HCT116 (cell line): ENCODE results near the gene MIGA1. TPM values are rescaled to one million over a fixed set of nuclear protein-coding genes. Genes with fewer than 3 reads are reported as not detected.

Experiments used
- ATAC-seq: fragments of 200-7000 bp; cut with Tn5 transposase; 2 replicates; pipeline ENCODE4 v1.9.1; 2020; ENCODE audit warnings: mild to moderate bottlenecking, moderate library complexity
- BruUV-seq: library from RNA; stranded (reverse); fragments of 400-500 nt; replicated peaks from 2 replicates; lab custom pipeline; 2021; lab: Mats Ljungman, UMichigan
- CTCF ChIA-PET: fragments of 300-600 bp; sonication (Branson Sonifier 250); formaldehyde crosslinking; loops from one replicate; lab custom pipeline; 2021; ENCODE audit warnings: antibody characterized with exemption; lab: Charles Lee
- POLR2A ChIA-PET: fragments of 300-600, 350-600 bp; sonication (Branson Sonifier 250); formaldehyde crosslinking; loops from one replicate; lab custom pipeline; 2021; ENCODE audit warnings: antibody characterized with exemption; lab: Charles Lee
- RAD21 ChIA-PET, 2 experiments: fragments of 300-600 bp; sonication (Branson Sonifier 250); formaldehyde crosslinking; loops; one replicate each; lab custom pipeline; 2023; ENCODE audit warnings: low total read pairs in 2 of 2; ENCODE audit not compliant: uncharacterized antibody in 2 of 2, unreplicated experiment in 2 of 2, low non-redundant PET in 1 of 2; lab: Charles Lee
- DNase-seq: peaks from one replicate; pipeline ENCODE4 v3.0.0-alpha.2; 2010; ENCODE audit warnings: low read depth, low spot score
- H2AFZ ChIP-seq: fragments of 200-600 bp; shearing (Covaris generic), sonication (generic); 2 replicates; pipeline ENCODE4 v1.6.1; 2017; ENCODE audit warnings: low read depth, mixed run types, mixed read lengths, antibody characterized with exemption, low read length; ENCODE audit not compliant: poor library complexity, severe bottlenecking
- H3K27ac ChIP-seq: 2 replicates; pipeline ENCODE4 v1.5.1; 2012; ENCODE audit warnings: low read depth, low read length
- H3K27me3 ChIP-seq: fragments of 200-600 bp; sonication (generic); 2 replicates; pipeline ENCODE4 v1.6.1; 2016; ENCODE audit warnings: mixed run types, low read length, mixed read lengths; ENCODE audit not compliant: insufficient read depth
- H3K36me3 ChIP-seq, 2 experiments: fragments of 200-500 bp in 1 of 2; fragments of 200-600 bp in 1 of 2; sonication (Bioruptor generic) in 1 of 2; sonication (generic) in 1 of 2; 2 replicates each; pipeline versions ENCODE4 v1.5.1 to v1.6.1; 2014 to 2016; ENCODE audit warnings: low read length in 2 of 2, inconsistent platforms in 1 of 2, mixed read lengths in 1 of 2, mixed run types in 1 of 2; ENCODE audit not compliant: insufficient read depth in 2 of 2, control insufficient read depth in 1 of 2
- H3K4me1 ChIP-seq, 2 experiments: fragments of 200-600 bp in 1 of 2; sonication (generic) in 1 of 2; 2 replicates each; pipeline versions ENCODE4 v1.5.1 to v1.6.1; 2012 to 2017; ENCODE audit warnings: low read length in 2 of 2, inconsistent platforms in 1 of 2, mild to moderate bottlenecking in 1 of 2, mixed read lengths in 1 of 2, mixed run types in 1 of 2, moderate library complexity in 1 of 2; ENCODE audit not compliant: insufficient read depth in 2 of 2, control insufficient read depth in 1 of 2
- H3K4me2 ChIP-seq: fragments of 200-600 bp; sonication (generic); 2 replicates; pipeline ENCODE4 v1.6.1; 2017; ENCODE audit warnings: mixed run types, low read length, mixed read lengths
- H3K4me3 ChIP-seq, 2 experiments: fragments of 200-600 bp in 1 of 2; sonication (generic) in 1 of 2; replicated peaks in 1 of 2; 2 replicates each; pipeline ENCODE4 v1.5.1; 2011 to 2016; ENCODE audit warnings: low read length in 2 of 2, control low read depth in 1 of 2, low read depth in 1 of 2, mild to moderate bottlenecking in 1 of 2, mixed read lengths in 1 of 2, mixed run types in 1 of 2
- H3K79me2 ChIP-seq: fragments of 200-600 bp; sonication (generic); 2 replicates; pipeline ENCODE4 v1.6.1; 2017; ENCODE audit warnings: mild to moderate bottlenecking, mixed run types, low read length, moderate library complexity, mixed read lengths; ENCODE audit not compliant: insufficient read depth
- H3K9ac ChIP-seq: fragments of 200-600 bp; sonication (generic); 2 replicates; pipeline ENCODE4 v1.6.1; 2016; ENCODE audit warnings: low read length, mixed read lengths
- H3K9me2 ChIP-seq: fragments of 200-600 bp; sonication (generic), shearing (Covaris generic); 2 replicates; pipeline ENCODE4 v1.6.1; 2017; ENCODE audit warnings: mixed run types, mild to moderate bottlenecking, moderate library complexity; ENCODE audit not compliant: insufficient read depth
- H3K9me3 ChIP-seq, 2 experiments: fragments of 200-500 bp in 1 of 2; fragments of 200-600 bp in 1 of 2; sonication (Bioruptor generic) in 1 of 2; sonication (generic) in 1 of 2; 2 replicates each; pipeline ENCODE4 v1.6.1; 2014 to 2017; ENCODE audit warnings: low read length in 2 of 2, mixed read lengths in 2 of 2, inconsistent platforms in 1 of 2, low read depth in 1 of 2, mild to moderate bottlenecking in 1 of 2, mixed run types in 1 of 2, moderate library complexity in 1 of 2; ENCODE audit not compliant: control insufficient read depth in 1 of 2, insufficient read depth in 1 of 2
- H4K20me1 ChIP-seq: fragments of 200-600 bp; sonication (generic), shearing (Covaris generic); 2 replicates; pipeline ENCODE4 v1.6.1; 2017; ENCODE audit warnings: mixed run types, mild to moderate bottlenecking, moderate library complexity; ENCODE audit not compliant: insufficient read depth
- CEBPB ChIP-seq: IDR thresholded peaks from 2 replicates; pipeline ENCODE4 v1.6.1; 2012; ENCODE audit warnings: low read depth
- EGR1 ChIP-seq: IDR thresholded peaks from 2 replicates; pipeline ENCODE4 v1.6.1; 2012; ENCODE audit warnings: low read depth
- ELF1 ChIP-seq: IDR thresholded peaks from 2 replicates; pipeline ENCODE4 v1.6.1; 2012; ENCODE audit warnings: low read depth, borderline replicate concordance
- EZH2 ChIP-seq: fragments of 200-600 bp; sonication (generic); IDR thresholded peaks from 2 replicates; pipeline ENCODE4 v1.6.1; 2017; ENCODE audit warnings: antibody characterized with exemption, mixed run types
- EZH2phosphoT487 ChIP-seq: fragments of 200-600 bp; IDR thresholded peaks from 2 replicates; pipeline ENCODE4 v1.6.1; 2018; ENCODE audit warnings: antibody characterized with exemption, borderline replicate concordance
- FOSL1 ChIP-seq: IDR thresholded peaks from 2 replicates; pipeline ENCODE4 v1.6.1; 2012; ENCODE audit warnings: low read depth
- JUND ChIP-seq: IDR thresholded peaks from 2 replicates; pipeline ENCODE4 v1.6.1; 2012
- POLR2AphosphoS5 ChIP-seq: IDR thresholded peaks from 2 replicates; pipeline ENCODE4 v1.6.1; 2011; ENCODE audit warnings: mild to moderate bottlenecking, low read depth, low read length, moderate library complexity
- RAD21 ChIP-seq: IDR thresholded peaks from 2 replicates; pipeline ENCODE4 v1.6.1; 2012; ENCODE audit warnings: low read depth, mild to moderate bottlenecking
- REST ChIP-seq: IDR thresholded peaks from 2 replicates; pipeline ENCODE4 v1.6.1; 2012; ENCODE audit warnings: low read depth
- SRF ChIP-seq: IDR thresholded peaks from 2 replicates; pipeline ENCODE4 v1.6.1; 2012; ENCODE audit warnings: low read depth
- TCF7L2 ChIP-seq: IDR thresholded peaks from 2 replicates; pipeline ENCODE4 v1.7.0; 2011; ENCODE audit warnings: borderline replicate concordance, inconsistent platforms; ENCODE audit not compliant: insufficient read depth, insufficient read length; ENCODE audit errors: extremely low read depth
- ZFX ChIP-seq: fragments of 450-650 bp; IDR thresholded peaks from 2 replicates; pipeline ENCODE4 v1.6.1; 2017
- intact Hi-C: fragments of 100-400 bp; cut with micrococcal nuclease; formaldehyde crosslinking; loops from 2 replicates; pipeline ENCODE4 v1.10.0; 2022
- total RNA-seq: library from RNA; stranded (reverse); gene quantifications from one replicate; pipeline ENCODE4 v1.2.1, GENCODE V29; 2021; ENCODE audit not compliant: unreplicated experiment
- TF ChIP-seq, protein P1 (sequence below): IDR thresholded peaks from 2 replicates; pipeline ENCODE4 v1.6.1; 2012
- TF ChIP-seq, protein P2 (sequence below): IDR thresholded peaks from 2 replicates; pipeline ENCODE4 v1.6.1; 2011; ENCODE audit warnings: mild to moderate bottlenecking, low read length, moderate library complexity; ENCODE audit not compliant: insufficient replicate concordance; ENCODE audit errors: extremely low read depth

The MIGA1 gene
- total RNA-seq, 1 experiment from 2014 or later: 9.6 TPM

- TF ChIP-seq REST: no peak
- no peak for TF ChIP-seq POLR2AphosphoS5
- TF ChIP-seq EGR1: no peak
- no peak for TF ChIP-seq CEBPB
- no peak for TF ChIP-seq EZH2
- TF ChIP-seq, protein P1, sequence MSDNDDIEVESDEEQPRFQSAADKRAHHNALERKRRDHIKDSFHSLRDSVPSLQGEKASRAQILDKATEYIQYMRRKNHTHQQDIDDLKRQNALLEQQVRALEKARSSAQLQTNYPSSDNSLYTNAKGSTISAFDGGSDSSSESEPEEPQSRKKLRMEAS: no peak
- no peak for TF ChIP-seq JUND
- no peak for TF ChIP-seq SRF
- TF ChIP-seq, all 23 proteins: peak for 0
Measured at GRCh38 chr1:77757066-77757584, 22.3 kb upstream of the MIGA1 start (continued).

- ChIA-PET POLR2A (interaction anchor here (0.6 kb wide), 1 partner anchor 53 kb away, joined by 3 read pairs; no protein-coding TSS in a partner anchor), RAD21 (no interaction called here), CTCF (no interaction called here)
- no peaks in the 10 kb centered on the region for H3K36me3 ChIP-seq
- H3K4me2 ChIP-seq: peak overlapping the region; percentile 74; the same call in 1 of the 2 replicates
- no peak overlapping the region for H2AFZ ChIP-seq
- H4K20me1 ChIP-seq: no peaks in the 10 kb centered on the region
- H3K9me2 ChIP-seq: no peaks in the 10 kb centered on the region
- DNase-seq (no peak), ATAC-seq (no peak)
- H3K9ac ChIP-seq: no peak overlapping the region
- peaks cover 6 to 23% of the 10 kb centered on the region in 2 experiments for H3K4me1 ChIP-seq
- H3K4me3 ChIP-seq: no peak overlapping the region
- intact Hi-C loops: no loop called here
- no peaks in the 10 kb centered on the region for H3K27me3 ChIP-seq
- no peak overlapping the region for H3K27ac ChIP-seq
- no peaks in the 10 kb centered on the region for H3K9me3 ChIP-seq
- peaks cover 69% of the 10 kb centered on the region for H3K79me2 ChIP-seq
- BruUV-seq: no TSS peak
- no peak for TF ChIP-seq EGR1
- TF ChIP-seq, protein P1: no peak
- TF ChIP-seq ELF1: no peak
- TF ChIP-seq JUND: no peak
- no peak for TF ChIP-seq EZH2
- TF ChIP-seq REST: no peak
- no peak for TF ChIP-seq POLR2AphosphoS5
- TF ChIP-seq TCF7L2: no peak
- no peak for TF ChIP-seq FOSL1
- TF ChIP-seq EZH2phosphoT487: no peak
- TF ChIP-seq, protein P2, sequence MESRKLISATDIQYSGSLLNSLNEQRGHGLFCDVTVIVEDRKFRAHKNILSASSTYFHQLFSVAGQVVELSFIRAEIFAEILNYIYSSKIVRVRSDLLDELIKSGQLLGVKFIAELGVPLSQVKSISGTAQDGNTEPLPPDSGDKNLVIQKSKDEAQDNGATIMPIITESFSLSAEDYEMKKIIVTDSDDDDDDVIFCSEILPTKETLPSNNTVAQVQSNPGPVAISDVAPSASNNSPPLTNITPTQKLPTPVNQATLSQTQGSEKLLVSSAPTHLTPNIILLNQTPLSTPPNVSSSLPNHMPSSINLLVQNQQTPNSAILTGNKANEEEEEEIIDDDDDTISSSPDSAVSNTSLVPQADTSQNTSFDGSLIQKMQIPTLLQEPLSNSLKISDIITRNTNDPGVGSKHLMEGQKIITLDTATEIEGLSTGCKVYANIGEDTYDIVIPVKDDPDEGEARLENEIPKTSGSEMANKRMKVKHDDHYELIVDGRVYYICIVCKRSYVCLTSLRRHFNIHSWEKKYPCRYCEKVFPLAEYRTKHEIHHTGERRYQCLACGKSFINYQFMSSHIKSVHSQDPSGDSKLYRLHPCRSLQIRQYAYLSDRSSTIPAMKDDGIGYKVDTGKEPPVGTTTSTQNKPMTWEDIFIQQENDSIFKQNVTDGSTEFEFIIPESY: no peak
- no peak for TF ChIP-seq RAD21
- TF ChIP-seq ZFX: no peak
Measured at GRCh38 chr1:77757603-77758002, 21.8 kb upstream of the MIGA1 start.
